ENCODE data around the gene MYO1D. TPM values are rescaled to one million over a fixed set of nuclear protein-coding genes. Genes with fewer than 3 reads are reported as not detected.

The MYO1D gene
- total RNA-seq, 1 experiment from 2014 or later, result 35.7 TPM

GRCh38 chr17:32570081-32570396, 306.9 kb downstream of the MYO1D start:
- Histone ChIP-seq H2AFZ (ENCODE audit: low read depth, low read length, poor library complexity, severe bottlenecking) (no peak overlapping the region), H3K4me2 (ENCODE audit: low read length) (no peak overlapping the region), H3K27ac (ENCODE audit: low read depth, low read length) (no peak overlapping the region), H4K20me1 (ENCODE audit: insufficient read depth) (no peaks in the 10 kb centered on the region), H3K27me3 (ENCODE audit: insufficient read depth, low read length) (no peaks in the 10 kb centered on the region), H3K9me2 (ENCODE audit: insufficient read depth) (no peaks in the 10 kb centered on the region), H3K9me3 (ENCODE audit: control insufficient read depth in 1 of 2, insufficient read depth in 1 of 2, low read depth in 1 of 2, low read length in 2 of 2) (no peaks in the 10 kb centered on the region), H3K4me3 (replicated peaks in 1 of 2; ENCODE audit: low read depth in 1 of 2, low read length in 2 of 2) (no peak overlapping the region), H3K4me1 (ENCODE audit: control insufficient read depth in 1 of 2, insufficient read depth in 2 of 2, low read length in 2 of 2) (peaks cover 0 to 10% of the 10 kb centered on the region in 2 experiments; a peak in 1 of 4 replicates), H3K9ac (ENCODE audit: low read length) (no peak overlapping the region), H3K79me2 (ENCODE audit: insufficient read depth, low read length) (no peaks in the 10 kb centered on the region), H3K36me3 (ENCODE audit: control insufficient read depth in 1 of 2, insufficient read depth in 2 of 2, low read length in 2 of 2) (no peaks in the 10 kb centered on the region)
- CTCF ChIA-PET, result no interaction called here
- POLR2A ChIA-PET, result no interaction called here
- TF ChIP-seq YY1 (IDR thresholded peaks at IDR 0.05; ENCODE audit: extremely low read depth, insufficient replicate concordance, low read depth, low read length) (no peak), CBX3 (IDR thresholded peaks at IDR 0.05; ENCODE audit: low read depth) (no peak), ZNF274 (IDR thresholded peaks at IDR 0.05; ENCODE audit: low read depth, low read length) (no peak), RAD21 (IDR thresholded peaks at IDR 0.05; ENCODE audit: low read depth) (no peak), ELF1 (IDR thresholded peaks at IDR 0.05; ENCODE audit: borderline replicate concordance, low read depth) (no peak), POLR2A (IDR thresholded peaks at IDR 0.05; ENCODE audit: borderline replicate concordance, extremely low read depth, insufficient read depth, insufficient read length) (no peak), SIN3A (IDR thresholded peaks at IDR 0.05; ENCODE audit: low read depth) (no peak)
- intact Hi-C loops (cut with micrococcal nuclease), result no loop called here
- no TSS peak for BruUV-seq (replicated peaks)
- ATAC-seq (no peak), DNase-seq (ENCODE audit: low read depth, low spot score) (no peak)
- RAD21 ChIA-PET (ENCODE audit: low non-redundant PET in 1 of 2, low total read pairs in 2 of 2, uncharacterized antibody in 2 of 2, unreplicated experiment in 2 of 2), result no interaction called here

- ChIA-PET CTCF (no interaction called here), POLR2A (no interaction called here), RAD21 (ENCODE audit: low non-redundant PET in 1 of 2, low total read pairs in 2 of 2, uncharacterized antibody in 2 of 2, unreplicated experiment in 2 of 2) (no interaction called here)
- Histone ChIP-seq H3K9me3 (ENCODE audit: control insufficient read depth in 1 of 2, insufficient read depth in 1 of 2, low read depth in 1 of 2, low read length in 2 of 2) (no peaks in the 10 kb centered on the region), H3K4me1 (ENCODE audit: control insufficient read depth in 1 of 2, insufficient read depth in 2 of 2, low read length in 2 of 2) (peaks cover 0 to 10% of the 10 kb centered on the region in 2 experiments; a peak in 1 of 4 replicates), H4K20me1 (ENCODE audit: insufficient read depth) (no peaks in the 10 kb centered on the region), H3K27me3 (ENCODE audit: insufficient read depth, low read length) (no peaks in the 10 kb centered on the region), H3K36me3 (ENCODE audit: control insufficient read depth in 1 of 2, insufficient read depth in 2 of 2, low read length in 2 of 2) (no peaks in the 10 kb centered on the region), H2AFZ (ENCODE audit: low read depth, low read length, poor library complexity, severe bottlenecking) (no peak overlapping the region), H3K4me2 (ENCODE audit: low read length) (no peak overlapping the region), H3K27ac (ENCODE audit: low read depth, low read length) (no peak overlapping the region), H3K9me2 (ENCODE audit: insufficient read depth) (no peaks in the 10 kb centered on the region), H3K9ac (ENCODE audit: low read length) (no peak overlapping the region), H3K4me3 (replicated peaks in 1 of 2; ENCODE audit: low read depth in 1 of 2, low read length in 2 of 2) (no peak overlapping the region), H3K79me2 (ENCODE audit: insufficient read depth, low read length) (no peaks in the 10 kb centered on the region)
- intact Hi-C loops (cut with micrococcal nuclease), result no loop called here
- no peak for ATAC-seq
- no peak for DNase-seq (ENCODE audit: low read depth, low spot score)
- no TSS peak for BruUV-seq (replicated peaks)
- TF ChIP-seq TCF7L2 (IDR thresholded peaks at IDR 0.05; ENCODE audit: borderline replicate concordance, extremely low read depth, insufficient read depth, insufficient read length) (no peak), EGR1 (IDR thresholded peaks at IDR 0.05; ENCODE audit: low read depth) (no peak), ZBTB33 (IDR thresholded peaks at IDR 0.05; ENCODE audit: extremely low read depth, insufficient replicate concordance, low read length) (no peak)
Observed at GRCh38 chr17:32569171-32570080, 307.5 kb downstream of the MYO1D start.

Data from HCT116 (cell line).